Stimulated activated CD4-positive, alpha-beta T cell treated with anti-CD3 and anti-CD28 coated beads, Interleukin-1b, Interleukin-23, amount 100 ng/mL, for 48 hours (primary cell): ENCODE results near the gene NRK.
"Not testable (repeated sequence)": the region's sequence is repeated elsewhere in the genome, so short reads cannot be mapped to it uniquely, and the experiment has no call there.

ENCODE experiments used
- DNase-seq: peaks from one replicate; pipeline ENCODE4 v3.0.0-alpha.2; 2020

The NRK gene

DNA sequence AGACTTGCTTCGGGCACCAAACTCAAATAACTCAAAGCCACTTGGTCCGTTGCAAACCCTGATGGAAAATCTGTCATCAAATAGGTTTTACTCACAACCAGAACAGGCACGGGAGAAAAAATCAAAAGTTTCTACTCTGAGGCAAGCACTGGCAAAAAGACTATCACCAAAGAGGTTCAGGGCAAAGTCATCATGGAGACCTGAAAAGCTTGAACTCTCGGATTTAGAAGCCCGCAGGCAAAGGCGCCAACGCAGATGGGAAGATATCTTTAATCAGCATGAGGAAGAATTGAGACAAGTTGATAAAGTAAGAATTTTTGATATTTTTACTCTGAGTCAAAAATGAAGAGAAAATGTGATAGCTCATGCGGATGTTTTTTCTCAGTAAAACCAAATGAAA, 87.2 kb downstream of the NRK start:
- no peak for DNase-seq

DNA sequence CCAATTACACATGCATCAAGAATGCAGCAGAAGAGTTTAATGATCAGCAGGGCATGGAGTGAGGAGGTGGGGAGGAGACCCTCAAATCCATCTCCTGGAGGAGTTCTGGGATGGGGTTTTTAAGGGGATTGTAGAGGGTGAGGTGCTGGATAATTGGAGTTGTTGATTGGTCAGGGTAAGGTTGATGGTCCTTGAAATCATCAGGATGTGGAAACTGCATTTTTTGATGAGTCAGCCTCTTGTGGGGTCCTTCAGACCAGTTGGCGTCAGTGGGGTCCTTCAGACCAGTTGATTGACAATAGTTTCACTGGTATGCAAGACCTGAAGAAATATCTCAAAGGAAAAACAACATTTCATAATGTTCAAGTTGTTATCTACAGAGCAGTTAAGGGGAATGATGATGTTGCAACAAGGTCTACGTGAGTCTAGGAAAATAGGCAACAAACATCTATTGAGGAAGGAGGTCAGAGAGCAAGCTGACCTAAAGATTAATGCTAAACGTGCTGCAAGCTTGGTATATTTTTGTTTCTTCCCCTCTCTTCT, 88.3 kb downstream of the NRK start:
- DNase-seq: no peak

DNA sequence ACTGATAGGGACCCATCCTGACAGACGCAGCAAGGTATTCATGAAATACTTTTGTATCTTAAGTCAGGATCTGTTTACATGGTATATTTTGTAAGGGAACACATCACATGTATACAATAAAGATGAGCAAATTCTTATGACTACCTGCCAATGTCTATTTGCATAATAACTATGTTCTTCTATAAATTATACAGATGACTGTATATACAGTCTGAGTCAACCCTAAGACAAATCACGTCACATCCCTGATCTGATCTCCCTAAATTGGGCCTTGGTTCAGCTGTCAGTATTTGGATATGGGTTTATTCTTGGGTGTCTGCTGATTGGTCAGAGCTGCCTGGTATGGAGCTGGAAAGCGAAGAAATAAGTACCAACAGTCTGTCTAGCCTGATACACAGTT, 122.9 kb downstream of the NRK start:
- no peak for DNase-seq

DNA sequence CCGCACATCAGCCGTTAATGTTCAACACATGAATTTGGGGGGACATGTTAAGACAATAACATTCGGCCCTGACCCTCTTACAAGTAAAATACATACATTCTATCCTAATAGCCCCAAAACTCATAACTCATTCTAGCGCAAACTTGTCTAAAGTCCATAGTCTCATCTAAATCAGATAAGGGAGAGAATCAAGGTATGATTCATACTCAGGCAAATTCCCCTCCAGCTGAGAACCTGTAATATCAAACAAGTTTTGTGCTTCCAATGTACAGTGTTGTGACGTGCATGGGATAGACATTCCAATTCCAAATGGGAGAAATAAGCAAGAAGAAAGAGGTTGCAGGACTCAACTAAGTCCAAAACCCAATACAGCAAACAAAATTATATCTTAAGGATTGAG, 147.1 kb downstream of the NRK start:
- DNase-seq: no peak

DNA sequence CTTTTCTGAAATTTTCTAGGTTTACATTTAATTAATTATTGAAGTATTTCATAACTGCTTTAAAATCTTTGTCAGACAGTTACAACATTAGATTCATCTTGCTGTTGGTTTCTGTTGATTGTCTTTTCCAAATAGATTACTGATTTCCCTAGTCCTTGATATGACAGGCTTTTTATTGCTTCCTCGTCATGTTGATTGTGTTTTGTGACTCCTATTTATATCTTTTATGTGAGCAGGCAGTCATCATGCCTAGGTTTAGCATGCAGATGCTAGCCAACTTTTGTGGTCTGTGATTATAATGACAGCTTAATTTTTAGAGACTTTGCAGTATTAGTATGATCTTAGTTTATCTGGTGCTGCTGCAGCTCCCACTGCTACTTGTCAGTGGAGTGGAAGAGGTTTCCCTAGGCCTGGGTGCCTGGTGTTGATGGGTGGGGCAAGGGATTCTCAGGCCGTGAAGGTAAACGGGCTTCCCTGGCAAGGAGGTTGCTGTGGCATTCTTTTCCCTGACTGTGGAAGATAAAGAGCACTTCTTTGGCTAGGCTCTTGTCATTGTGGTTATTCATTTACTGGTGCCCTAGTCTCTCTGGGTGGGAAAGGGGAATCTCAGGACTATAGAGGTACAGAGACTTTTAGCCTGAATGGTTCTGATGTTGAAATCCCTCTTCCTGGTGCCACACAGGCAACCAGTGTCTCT, 150.5 kb downstream of the NRK start:
- DNase-seq: no peak

DNA sequence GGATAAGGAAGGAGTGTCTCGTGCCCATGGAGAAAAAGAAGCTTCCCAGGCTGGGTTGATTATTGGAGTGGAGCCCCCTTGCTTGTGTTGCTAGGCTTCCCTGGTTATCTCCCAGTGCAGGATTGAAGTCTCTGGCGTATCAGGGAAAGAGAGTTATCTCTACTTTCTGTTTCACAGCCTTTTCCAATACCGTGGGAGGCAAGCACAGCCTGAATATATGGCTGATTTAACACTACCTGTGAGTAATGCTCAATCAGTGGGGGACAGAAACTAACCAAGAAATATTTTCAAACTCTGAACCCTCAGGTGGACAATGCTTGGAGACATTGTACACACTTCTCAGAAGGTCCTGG, 151.0 kb downstream of the NRK start:
- no peak for DNase-seq

DNA sequence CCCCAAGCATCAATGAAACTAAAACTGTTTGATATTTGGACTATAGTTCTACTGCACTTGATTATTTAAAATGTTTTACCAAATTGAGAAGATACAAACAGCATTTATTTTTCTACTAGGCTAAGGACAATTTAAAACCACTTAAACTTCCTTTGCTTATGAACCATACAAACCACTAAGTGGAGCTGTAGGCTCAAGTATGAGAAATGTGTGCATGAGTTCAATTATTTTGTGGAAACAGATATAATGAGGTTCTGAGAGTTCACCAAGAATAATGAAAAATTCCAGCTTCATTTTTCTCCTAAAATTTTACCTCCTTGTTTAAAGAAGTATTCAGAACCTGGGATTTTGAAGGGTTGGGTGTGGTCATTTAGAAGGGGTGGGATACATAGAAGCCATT, 153.0 kb downstream of the NRK start:
- no peak for DNase-seq

DNA sequence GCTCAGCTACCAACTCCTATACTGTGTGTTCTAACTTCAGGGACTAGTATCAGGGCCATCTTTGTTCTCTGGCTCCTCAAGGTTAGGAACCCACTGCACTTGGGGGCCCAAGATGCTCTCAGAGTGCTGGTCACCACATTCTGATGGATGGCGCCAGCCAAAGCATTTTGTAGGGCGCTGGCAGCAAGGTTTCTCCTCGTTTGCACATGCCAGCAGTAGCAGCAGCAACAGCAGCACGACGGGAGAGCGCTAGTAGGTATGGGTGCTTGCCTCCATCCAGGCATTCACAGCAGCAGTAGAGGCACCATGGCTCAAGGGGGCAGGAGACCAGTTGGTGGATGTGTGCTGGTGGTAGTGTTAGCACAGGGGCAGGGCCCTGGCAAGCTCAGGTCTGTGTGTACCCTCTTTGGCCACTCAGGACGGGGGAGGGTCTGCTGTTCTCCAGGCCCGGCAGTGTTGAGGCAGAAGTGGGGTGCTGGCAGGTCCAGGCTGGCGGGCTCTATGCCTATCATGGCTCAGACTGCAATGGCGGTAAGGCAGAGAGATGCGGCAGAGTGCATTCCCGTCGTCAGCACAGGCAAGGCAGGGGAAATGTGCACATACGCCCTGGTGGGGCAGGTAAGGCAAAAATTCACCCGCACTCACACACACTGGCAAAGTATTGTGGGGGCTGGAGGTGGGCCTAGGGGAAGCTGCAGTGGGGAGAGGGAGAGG, 159.6 kb downstream of the NRK start:
- no peak for DNase-seq

DNA sequence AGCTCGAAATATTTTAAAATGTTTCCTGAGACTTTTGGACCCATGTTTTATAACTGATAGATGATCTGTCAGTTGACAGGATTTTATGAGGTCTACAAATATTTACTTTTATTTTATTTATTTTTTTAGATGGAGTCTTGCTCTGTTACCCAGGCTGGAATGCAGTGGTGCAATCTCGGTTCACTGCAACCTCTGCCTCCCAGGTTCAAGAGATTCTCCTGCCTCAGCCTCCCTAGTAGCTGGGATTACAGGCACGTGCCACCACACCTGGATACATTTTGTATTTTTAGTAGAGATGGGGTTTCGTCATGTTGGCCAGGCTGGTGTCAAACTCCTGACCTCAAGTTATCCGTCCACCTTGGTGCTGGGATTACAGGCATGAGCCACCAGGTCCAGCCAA, 166.1 kb downstream of the NRK start:
- DNase-seq: not testable (repeated sequence)

DNA sequence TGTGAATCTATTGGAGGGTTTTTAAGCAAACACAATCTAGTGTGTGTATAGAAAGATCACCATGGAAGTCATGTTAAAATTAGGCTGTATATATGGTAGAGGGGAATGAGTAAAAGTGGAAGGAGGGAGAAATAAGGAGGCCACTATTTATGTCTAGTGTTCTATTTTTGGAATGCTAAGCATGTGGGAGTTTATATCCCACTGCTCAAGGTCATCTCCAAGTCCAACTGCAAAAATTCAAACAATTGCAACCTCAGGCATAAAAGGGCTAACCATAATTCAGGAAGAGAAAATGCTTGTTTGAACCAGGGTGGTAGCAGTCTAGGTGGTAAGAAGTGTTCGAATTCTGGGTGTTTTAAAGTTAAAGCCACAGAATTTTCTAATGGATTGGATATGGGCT, 177.0 kb downstream of the NRK start:
- DNase-seq: no peak

DNA sequence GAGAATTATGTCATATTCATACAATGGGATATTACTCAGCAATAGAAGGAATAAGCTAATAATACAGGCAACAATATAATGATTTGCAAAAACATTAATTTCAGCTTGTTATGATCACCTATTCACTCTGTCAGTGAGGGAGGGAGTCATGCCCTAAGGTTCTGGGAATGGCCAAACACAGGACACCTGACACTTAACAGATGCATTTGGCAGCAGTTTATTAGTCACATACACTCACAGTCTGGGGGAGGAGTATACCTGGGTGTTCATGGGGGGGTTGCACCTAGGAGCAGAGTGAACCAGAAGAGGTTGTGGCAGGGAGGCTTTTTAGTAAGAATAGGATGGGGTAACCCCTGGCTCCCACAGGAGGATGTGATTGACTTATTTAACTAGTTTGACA, 177.9 kb downstream of the NRK start:
- no peak for DNase-seq

DNA sequence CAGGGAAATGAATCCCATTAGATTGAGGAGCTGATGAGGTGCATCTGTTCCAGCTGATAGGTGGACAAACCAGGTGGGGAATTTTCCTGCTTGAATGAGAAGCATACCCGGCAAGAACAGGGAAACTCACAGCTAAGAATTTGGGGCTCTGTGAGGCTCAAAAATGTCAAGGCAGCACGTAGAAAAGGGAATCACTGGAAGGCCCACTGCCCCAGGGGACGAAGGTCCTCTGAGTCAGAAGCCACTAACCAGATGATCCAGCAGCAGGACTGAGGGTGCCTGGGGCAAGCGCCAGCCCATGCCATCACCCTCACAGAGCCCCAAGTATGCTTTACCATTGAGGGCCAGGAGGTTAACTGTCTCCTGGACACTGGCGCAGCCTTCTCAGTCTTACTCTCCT, 178.3 kb downstream of the NRK start:
- not testable (repeated sequence) for DNase-seq

DNA sequence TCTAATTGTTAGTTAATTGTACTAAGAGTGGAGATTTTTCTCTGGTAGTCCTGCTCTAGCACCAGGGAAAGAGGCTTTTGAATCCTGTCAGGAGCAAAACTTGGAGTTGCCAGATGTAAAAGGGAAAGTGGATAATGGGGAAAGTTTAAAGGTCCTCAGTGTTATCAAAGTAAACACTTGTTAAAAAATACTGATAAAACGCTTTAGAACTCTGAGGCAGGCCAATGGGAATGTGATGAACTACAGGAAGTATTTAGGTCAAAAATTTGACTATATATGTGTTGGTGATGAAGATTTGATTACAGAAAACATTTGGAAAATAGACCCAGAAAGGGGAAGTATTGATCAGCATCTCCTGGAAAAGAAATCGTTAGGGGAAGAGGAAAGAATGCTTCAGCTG, 183.3 kb downstream of the NRK start:
- no peak for DNase-seq

DNA sequence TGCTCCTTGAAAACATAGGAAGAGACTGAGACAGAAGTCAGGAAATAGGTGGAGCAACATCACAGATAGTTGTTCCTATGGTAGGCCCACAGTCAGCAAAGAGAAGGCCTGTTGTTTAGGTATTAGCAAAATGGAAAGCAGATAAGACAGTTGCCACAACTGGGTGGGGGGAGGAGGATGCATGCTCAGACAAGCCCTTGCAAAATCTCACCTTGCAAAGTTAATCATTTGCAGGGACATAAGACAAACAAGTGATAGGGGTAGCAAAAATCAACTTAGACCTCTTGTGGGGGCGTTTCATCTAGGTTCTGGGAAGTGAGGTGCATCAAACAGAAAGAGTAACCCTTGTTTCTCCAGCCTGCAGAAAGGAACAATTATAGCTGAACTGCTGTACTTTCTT, 185.5 kb downstream of the NRK start:
- no peak for DNase-seq
